K562 (cell line): Measurements from ENCODE around the gene PDZK1IP1. TPM values are rescaled to one million over a fixed set of nuclear protein-coding genes. Genes with fewer than 3 reads are reported as not detected.

ENCODE experiments used
- CBX2 ChIP-seq: fragments of 200-600 bp; sonication (generic); IDR thresholded peaks from one replicate; pipeline ENCODE4 v1.6.1; 2012; ENCODE audit warnings: mild to moderate bottlenecking, low read length, inconsistent platforms; ENCODE audit not compliant: insufficient read depth, poor library complexity, severe bottlenecking
- CBX5 ChIP-seq: IDR thresholded peaks from 2 replicates; pipeline ENCODE4 v1.6.1; 2014; ENCODE audit warnings: low read depth, borderline replicate concordance
- CEBPG ChIP-seq, 3 experiments: fragments of 200-800 bp in 1 of 3; sonication (Bioruptor generic) in 1 of 3; sonication (generic) in 1 of 3; formaldehyde crosslinking in 1 of 3; IDR thresholded peaks in 2 of 3; conservative IDR thresholded peaks in 1 of 3; 2 replicates each; pipeline versions ENCODE4 v1.6.1 to v1.8.0; 2016 to 2022; ENCODE audit warnings: missing compliant biosample characterization in 2 of 3, missing genetic modification characterization in 2 of 3, mild to moderate bottlenecking in 1 of 3, missing genetic modification reagents in 1 of 3
- FOXK1 ChIP-seq: sonication (generic); formaldehyde crosslinking; IDR thresholded peaks from 2 replicates; pipeline ENCODE4 v1.8.0; 2022; ENCODE audit warnings: missing genetic modification reagents, mild to moderate bottlenecking, borderline replicate concordance
- GTF2A2 ChIP-seq: IDR thresholded peaks from 2 replicates; pipeline ENCODE4 v1.6.1; 2016; ENCODE audit warnings: mild to moderate bottlenecking, missing genetic modification characterization, missing compliant biosample characterization
- HDAC3 ChIP-seq: fragments of 450-650 bp; IDR thresholded peaks from 2 replicates; pipeline ENCODE4 v1.6.1; 2018; ENCODE audit warnings: borderline replicate concordance, mild to moderate bottlenecking, moderate library complexity; ENCODE audit not compliant: partially characterized antibody
- MAFG ChIP-seq: fragments of 450-650 bp; conservative IDR thresholded peaks from 2 replicates; pipeline ENCODE4 v1.6.1; 2016; ENCODE audit warnings: missing genetic modification characterization, missing compliant biosample characterization
- MAFK ChIP-seq: IDR thresholded peaks from 2 replicates; pipeline ENCODE4 v1.6.1; 2011; ENCODE audit warnings: low read length, improper control_type of control experiment
- MTF1 ChIP-seq: fragments of 250-450 bp; sonication (Bioruptor Pico); IDR thresholded peaks from 2 replicates; pipeline ENCODE4 v1.9.0; 2021; ENCODE audit warnings: moderate library complexity, mild to moderate bottlenecking, inconsistent platforms, borderline replicate concordance
- REST ChIP-seq, 2 experiments: fragments of 450-650 bp; formaldehyde crosslinking in 1 of 2; IDR thresholded peaks; 2 replicates each; pipeline versions ENCODE4 v1.4.0 to v1.6.1; 2014 to 2020; ENCODE audit warnings: mild to moderate bottlenecking in 2 of 2, borderline replicate concordance in 1 of 2, low read depth in 1 of 2
- RFX5 ChIP-seq: IDR thresholded peaks from 2 replicates; pipeline ENCODE4 v1.6.1; 2011; ENCODE audit warnings: low read depth, mild to moderate bottlenecking, improper control_type of control experiment, low read length
- YY1 ChIP-seq, 3 experiments: IDR thresholded peaks; 2 replicates each; pipeline ENCODE4 v1.6.1; 2011; ENCODE audit warnings: low read length in 2 of 3, mild to moderate bottlenecking in 2 of 3, moderate library complexity in 2 of 3, borderline replicate concordance in 1 of 3, control low read depth in 1 of 3, low read depth in 1 of 3; ENCODE audit not compliant: insufficient read depth in 3 of 3, insufficient replicate concordance in 2 of 3, control insufficient read depth in 1 of 3, insufficient read length in 1 of 3; ENCODE audit errors: extremely low read depth in 1 of 3
- ZNF707 ChIP-seq: fragments of 250-450 bp; sonication (Bioruptor Pico); conservative IDR thresholded peaks from 2 replicates; pipeline ENCODE4 v1.8.0; 2022; ENCODE audit warnings: inconsistent platforms, mild to moderate bottlenecking, moderate library complexity
- polyA plus RNA-seq, 8 experiments: library from polyadenylated mRNA; depleted of rRNA in 4 of 8; stranded (reverse) in 5 of 8; unstranded in 3 of 8; fragments of >200 nt; fragmentation: Nextera tagmentation in 2 of 8; fragmentation: Illumina TruSeq in 1 of 8; extraction: Ambion mirVana in 2 of 8; extraction: Trizol in 1 of 8; gene quantifications; 2 replicates each; pipeline versions ENCODE4 v1.2.1 to v1.2.3, GENCODE V29; 2011 to 2014; ENCODE audit warnings: inconsistent platforms in 1 of 8, missing spikeins in 1 of 8
- total RNA-seq, 7 experiments: library from RNA; depleted of rRNA in 6 of 7; stranded (reverse); fragments of >200 nt in 6 of 7; fragmentation: Illumina TruSeq in 2 of 7; extraction: Trizol in 2 of 7; gene quantifications; 2 replicates each; pipeline versions ENCODE4 v1.2.1 to v1.2.3, GENCODE V29; 2011 to 2021; ENCODE audit warnings: low replicate concordance in 1 of 7
- TF ChIP-seq, protein P1 (sequence below): fragments of 450-650 bp; IDR thresholded peaks from 2 replicates; pipeline ENCODE4 v1.6.1; 2016

PDZK1IP1 gene
- total and polyA plus RNA-seq, 9 of the 15 experiments (the other 6 are each of a cell fraction or from before 2014, with no cell fraction given), result 0.17 to 0.68 (median 0.53) TPM; not detected in 2

GRCh38 chr1:47179017-47179987, 10.5 kb downstream of the PDZK1IP1 start (continued):
- TF ChIP-seq YY1 (IDR thresholded peaks at IDR 0.05; ENCODE audit: borderline replicate concordance in 1 of 3, control insufficient read depth in 1 of 3, extremely low read depth in 1 of 3, insufficient read depth in 3 of 3, insufficient read length in 1 of 3, insufficient replicate concordance in 2 of 3, low read depth in 1 of 3, low read length in 2 of 3) (peak in 2 of 3 experiments; percentile 57 to 72), HDAC3 (no peak), GTF2A2 (tag) (no peak), MAFG (tag) (no peak), CEBPG (CRISPR knock-in tag; IDR thresholded peaks at IDR 0.05) (no peak), CEBPG (tag; conservative IDR thresholded peaks at IDR 0.05 in 1 of 2, IDR thresholded peaks at IDR 0.05 in 1 of 2) (no peak), MTF1 (no peak), ZNF707 (CRISPR knock-in tag) (no peak), FOXK1 (no peak), REST (IDR thresholded peaks at IDR 0.05; ENCODE audit: borderline replicate concordance) (peak; percentile 93), REST (CRISPR knock-in tag; IDR thresholded peaks at IDR 0.05; ENCODE audit: low read depth) (peak; percentile 62; the same call in 1 of the 2 replicates), CBX5 (no peak), MAFK (no peak), CBX2 (no peak), RFX5 (no peak)
- TF ChIP-seq, protein P1, sequence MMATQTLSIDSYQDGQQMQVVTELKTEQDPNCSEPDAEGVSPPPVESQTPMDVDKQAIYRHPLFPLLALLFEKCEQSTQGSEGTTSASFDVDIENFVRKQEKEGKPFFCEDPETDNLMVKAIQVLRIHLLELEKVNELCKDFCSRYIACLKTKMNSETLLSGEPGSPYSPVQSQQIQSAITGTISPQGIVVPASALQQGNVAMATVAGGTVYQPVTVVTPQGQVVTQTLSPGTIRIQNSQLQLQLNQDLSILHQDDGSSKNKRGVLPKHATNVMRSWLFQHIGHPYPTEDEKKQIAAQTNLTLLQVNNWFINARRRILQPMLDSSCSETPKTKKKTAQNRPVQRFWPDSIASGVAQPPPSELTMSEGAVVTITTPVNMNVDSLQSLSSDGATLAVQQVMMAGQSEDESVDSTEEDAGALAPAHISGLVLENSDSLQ, result peak; percentile 56; the same call in 1 of the 2 replicates
